ENCODE measurements around the gene MYO3B.

GRCh38 chr2:170468557-170468956 lies 290.6 kb downstream of the MYO3B start:
- TF ChIP-seq GATA2 (IDR thresholded peaks at IDR 0.05; ENCODE audit: low read depth, low read length) (no peak), GATA3 (IDR thresholded peaks at IDR 0.05; ENCODE audit: low read depth, low read length) (no peak)
